WERI-Rb-1 (cell line): Measurements from ENCODE around the gene EXOC3L2.

Experiments used
- DNase-seq: peaks from one replicate; pipeline ENCODE4 v3.0.0-alpha.2; 2020
- H3K27ac ChIP-seq: fragments of 250-450 bp; sonication (Bioruptor Pico); 2 replicates; pipeline ENCODE4 v1.5.1; 2020; ENCODE audit warnings: mild to moderate bottlenecking, moderate library complexity
- H3K27me3 ChIP-seq: fragments of 250-450 bp; sonication (Bioruptor Pico); 2 replicates; pipeline ENCODE4 v1.5.1; 2021; ENCODE audit warnings: mild to moderate bottlenecking, low read depth, moderate library complexity; ENCODE audit not compliant: insufficient read depth, severe bottlenecking
- H3K36me3 ChIP-seq: fragments of 250-450 bp; sonication (Bioruptor Pico); 2 replicates; pipeline ENCODE4 v1.5.1; 2020; ENCODE audit warnings: mild to moderate bottlenecking, moderate library complexity
- H3K4me3 ChIP-seq: 2 replicates; pipeline ENCODE4 v1.5.1; 2011; ENCODE audit warnings: low read depth, mild to moderate bottlenecking, control low read depth, low read length
- H3K9me3 ChIP-seq: fragments of 250-450 bp; sonication (Bioruptor Pico); 2 replicates; pipeline ENCODE4 v1.5.1; 2021; ENCODE audit warnings: mild to moderate bottlenecking, moderate library complexity; ENCODE audit not compliant: severe bottlenecking
- TF ChIP-seq, protein P1 (sequence below): IDR thresholded peaks from 2 replicates; pipeline ENCODE4 v1.5.1; 2011; ENCODE audit warnings: low read depth, mild to moderate bottlenecking, control low read depth, inconsistent platforms, low read length

The EXOC3L2 gene

DNA sequence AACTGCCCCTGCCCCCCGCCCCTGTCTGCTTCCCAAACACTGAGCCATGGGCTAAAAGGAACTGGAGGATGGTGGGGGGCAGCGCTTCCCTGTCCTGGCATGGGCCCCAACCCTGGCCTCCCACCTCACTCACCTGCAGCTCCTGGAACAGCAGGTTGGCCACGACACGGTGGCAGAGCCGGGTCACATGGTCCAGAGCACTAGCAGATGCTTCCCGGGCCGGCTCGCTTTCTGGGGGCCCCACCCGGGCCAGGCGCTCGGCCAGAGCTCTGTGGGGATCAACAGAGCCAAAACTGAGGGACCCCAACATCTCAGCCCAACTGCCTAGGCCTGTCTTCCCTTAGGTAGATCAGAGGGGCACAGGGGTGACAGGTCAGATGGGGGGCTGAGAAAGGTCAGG, 20.6 kb downstream of the EXOC3L2 start:
- Histone ChIP-seq H3K36me3 (no peaks in the 10 kb centered on the region), H3K4me3 (no peak overlapping the region), H3K9me3 (no peaks in the 10 kb centered on the region), H3K27ac (no peak overlapping the region), H3K27me3 (no peaks in the 10 kb centered on the region)
- no peak for DNase-seq
- TF ChIP-seq, protein P1, sequence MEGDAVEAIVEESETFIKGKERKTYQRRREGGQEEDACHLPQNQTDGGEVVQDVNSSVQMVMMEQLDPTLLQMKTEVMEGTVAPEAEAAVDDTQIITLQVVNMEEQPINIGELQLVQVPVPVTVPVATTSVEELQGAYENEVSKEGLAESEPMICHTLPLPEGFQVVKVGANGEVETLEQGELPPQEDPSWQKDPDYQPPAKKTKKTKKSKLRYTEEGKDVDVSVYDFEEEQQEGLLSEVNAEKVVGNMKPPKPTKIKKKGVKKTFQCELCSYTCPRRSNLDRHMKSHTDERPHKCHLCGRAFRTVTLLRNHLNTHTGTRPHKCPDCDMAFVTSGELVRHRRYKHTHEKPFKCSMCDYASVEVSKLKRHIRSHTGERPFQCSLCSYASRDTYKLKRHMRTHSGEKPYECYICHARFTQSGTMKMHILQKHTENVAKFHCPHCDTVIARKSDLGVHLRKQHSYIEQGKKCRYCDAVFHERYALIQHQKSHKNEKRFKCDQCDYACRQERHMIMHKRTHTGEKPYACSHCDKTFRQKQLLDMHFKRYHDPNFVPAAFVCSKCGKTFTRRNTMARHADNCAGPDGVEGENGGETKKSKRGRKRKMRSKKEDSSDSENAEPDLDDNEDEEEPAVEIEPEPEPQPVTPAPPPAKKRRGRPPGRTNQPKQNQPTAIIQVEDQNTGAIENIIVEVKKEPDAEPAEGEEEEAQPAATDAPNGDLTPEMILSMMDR: no peak

DNA sequence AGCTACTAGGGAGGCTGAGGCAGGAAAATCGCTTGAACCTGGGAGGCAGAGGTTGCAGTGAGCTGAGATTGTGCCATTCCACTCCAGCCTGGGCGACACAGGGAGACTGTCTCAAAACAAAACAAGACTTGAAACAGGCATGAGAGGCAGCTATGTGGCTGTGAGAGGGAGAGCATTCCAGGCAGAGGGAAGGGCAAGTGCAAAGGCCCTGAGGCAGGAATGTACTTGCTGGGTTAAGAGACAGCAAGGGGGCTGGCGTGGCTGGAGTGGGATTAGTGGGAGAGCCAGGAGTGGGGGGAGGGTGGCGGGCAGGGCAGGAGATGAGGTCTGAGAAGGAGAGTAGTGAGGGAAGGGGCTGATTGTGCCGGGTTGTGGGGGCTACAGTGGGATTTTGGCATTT, 21.3 kb downstream of the EXOC3L2 start:
- Histone ChIP-seq H3K27me3 (no peaks in the 10 kb centered on the region), H3K4me3 (no peak overlapping the region), H3K27ac (no peak overlapping the region), H3K36me3 (no peaks in the 10 kb centered on the region), H3K9me3 (no peaks in the 10 kb centered on the region)
- TF ChIP-seq, protein P1: no peak
- no peak for DNase-seq

DNA sequence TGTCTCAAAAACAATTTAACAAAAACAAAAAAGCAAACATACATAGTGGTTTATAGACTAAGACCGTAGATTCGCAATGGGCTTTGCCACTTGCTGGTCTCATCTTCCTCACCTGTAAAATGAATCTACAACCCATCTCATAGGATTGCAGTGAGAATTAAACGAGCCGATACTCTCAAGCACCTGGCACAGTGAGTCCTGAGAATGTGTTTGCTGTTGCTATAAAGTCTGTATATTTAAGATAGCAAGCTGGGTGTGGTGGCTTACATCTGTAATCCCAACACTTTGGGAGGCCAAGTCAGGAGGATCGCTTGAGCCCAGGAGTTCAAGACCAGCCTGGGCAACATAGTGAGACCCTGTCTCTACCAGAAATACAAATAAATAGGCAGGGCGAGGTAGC, 22.5 kb downstream of the EXOC3L2 start:
- no peak overlapping the region for H3K4me3 ChIP-seq
- DNase-seq: no peak
- H3K27me3 ChIP-seq: no peaks in the 10 kb centered on the region
- H3K9me3 ChIP-seq: no peaks in the 10 kb centered on the region
- no peaks in the 10 kb centered on the region for H3K36me3 ChIP-seq
- no peak overlapping the region for H3K27ac ChIP-seq
- TF ChIP-seq, protein P1: no peak

DNA sequence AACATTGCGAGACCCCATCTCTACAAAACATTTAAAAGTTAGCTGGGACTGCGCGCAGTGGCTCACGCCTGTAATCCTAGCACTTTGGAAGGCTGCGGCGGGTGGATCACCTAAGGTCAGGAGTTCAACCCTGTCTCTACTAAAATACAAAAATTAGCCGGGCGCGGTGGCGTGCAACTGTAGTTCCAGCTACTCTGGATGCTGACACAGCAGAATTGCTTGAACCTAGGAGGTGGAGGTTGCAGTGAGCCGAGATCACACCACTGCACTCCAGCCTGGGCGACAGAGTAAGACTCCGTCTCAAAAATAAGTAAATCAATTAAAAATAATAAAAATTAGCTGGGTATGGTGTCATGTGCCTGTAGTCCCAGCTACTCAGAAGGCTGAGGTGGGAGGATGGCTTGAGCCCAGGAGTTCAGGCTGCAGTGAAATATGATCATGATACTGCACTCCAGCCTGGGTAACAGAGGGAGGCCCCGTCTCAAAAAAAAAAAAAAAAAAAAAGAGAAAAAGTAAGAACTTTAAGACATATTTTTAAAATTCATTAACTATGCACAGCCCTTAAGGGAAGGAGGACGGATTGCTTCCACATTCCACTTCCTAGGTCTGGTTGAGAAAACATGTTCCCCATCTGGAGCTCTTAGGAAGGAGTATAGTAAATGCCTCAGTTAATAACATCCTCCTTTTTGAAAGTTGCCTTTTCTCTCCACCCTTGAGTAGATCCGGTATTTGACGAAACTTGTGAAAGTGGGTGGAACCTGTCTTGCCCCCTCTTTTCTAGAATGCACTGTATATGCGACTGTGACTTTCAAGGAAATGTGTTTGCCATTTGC, 26.1 kb downstream of the EXOC3L2 start:
- DNase-seq: no peak
- Histone ChIP-seq H3K9me3 (no peaks in the 10 kb centered on the region), H3K36me3 (no peaks in the 10 kb centered on the region), H3K4me3 (no peak overlapping the region), H3K27me3 (no peaks in the 10 kb centered on the region), H3K27ac (no peak overlapping the region)
- TF ChIP-seq, protein P1: no peak

DNA sequence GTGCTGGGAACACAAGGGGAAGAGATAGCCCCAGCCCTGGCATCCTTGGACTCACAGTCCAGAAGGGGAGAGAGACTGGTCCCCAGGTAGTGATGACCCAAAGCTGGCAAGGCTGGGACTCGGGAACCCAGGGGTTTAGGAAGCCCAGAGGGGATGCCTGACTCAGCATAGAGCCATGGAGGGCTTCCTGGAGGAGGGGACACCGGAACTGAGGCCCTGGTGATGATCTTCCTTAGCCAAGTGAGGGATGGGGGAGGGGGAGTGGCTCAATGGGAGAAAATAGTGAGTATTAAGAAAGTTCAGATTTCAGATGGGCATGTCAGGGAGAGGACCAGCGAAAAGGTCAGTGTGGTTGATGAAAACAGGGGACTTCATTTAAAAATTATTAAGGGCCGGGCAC, 26.8 kb downstream of the EXOC3L2 start:
- no peak overlapping the region for H3K4me3 ChIP-seq
- no peaks in the 10 kb centered on the region for H3K9me3 ChIP-seq
- no peak for DNase-seq
- no peaks in the 10 kb centered on the region for H3K36me3 ChIP-seq
- TF ChIP-seq, protein P1: no peak
- no peaks in the 10 kb centered on the region for H3K27me3 ChIP-seq
- H3K27ac ChIP-seq: no peak overlapping the region

DNA sequence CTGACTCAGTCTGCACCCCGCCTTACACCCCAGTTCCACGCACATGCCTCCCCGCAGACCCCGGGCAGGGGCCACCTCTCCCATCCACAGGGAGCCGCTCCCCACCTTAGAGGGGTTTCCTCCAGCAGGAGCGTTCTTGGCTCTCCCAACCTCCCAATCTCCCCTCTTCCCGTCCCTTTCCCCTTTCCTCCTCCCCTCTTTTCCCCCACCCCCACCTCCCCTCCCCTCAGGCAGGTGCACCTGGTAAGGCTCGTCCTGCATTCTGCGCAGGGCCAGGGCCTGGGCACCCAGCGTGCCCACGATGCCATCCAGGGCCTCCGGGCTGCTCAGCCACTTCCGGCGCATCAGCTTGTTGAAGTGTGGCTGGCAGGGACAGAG, 27.3 kb downstream of the EXOC3L2 start:
- Histone ChIP-seq H3K36me3 (no peaks in the 10 kb centered on the region), H3K27ac (no peak overlapping the region), H3K4me3 (no peak overlapping the region), H3K9me3 (no peaks in the 10 kb centered on the region), H3K27me3 (no peaks in the 10 kb centered on the region)
- TF ChIP-seq, protein P1: no peak
- DNase-seq: no peak
